HL-60 (cell line): ENCODE results near the gene PTPRQ.

ENCODE experiments used
- DNase-seq, 2 experiments: peaks; one replicate each; pipeline ENCODE4 v3.0.0-alpha.2; 2010 to 2020; ENCODE audit warnings: low read depth in 1 of 2, low spot score in 1 of 2
- H3K27ac ChIP-seq: fragments of 250-450 bp; sonication (Bioruptor Pico); replicated peaks from 2 replicates; pipeline ENCODE4 v1.5.1; 2020; ENCODE audit warnings: mild to moderate bottlenecking, moderate library complexity
- H3K27me3 ChIP-seq: fragments of 250-450 bp; sonication (Bioruptor Pico); 2 replicates; pipeline ENCODE4 v1.5.1; 2021; ENCODE audit warnings: mild to moderate bottlenecking, moderate library complexity; ENCODE audit not compliant: insufficient read depth, poor library complexity, severe bottlenecking
- H3K4me3 ChIP-seq: replicated peaks from 2 replicates; pipeline ENCODE4 v1.5.1; 2011; ENCODE audit warnings: mild to moderate bottlenecking, control low read depth, low read length; ENCODE audit not compliant: insufficient read depth
- CTCF ChIP-seq: IDR thresholded peaks from one replicate; pipeline ENCODE4 v1.5.1; 2011; ENCODE audit warnings: low read length, control low read depth, inconsistent platforms; ENCODE audit not compliant: insufficient read depth
- GABPA ChIP-seq: IDR thresholded peaks from 2 replicates; pipeline ENCODE4 v1.6.1; 2012; ENCODE audit warnings: low read depth
- POLR2AphosphoS5 ChIP-seq: IDR thresholded peaks from 2 replicates; pipeline ENCODE4 v1.6.1; 2012; ENCODE audit warnings: low read depth
- REST ChIP-seq: IDR thresholded peaks from 2 replicates; pipeline ENCODE4 v1.6.1; 2012; ENCODE audit warnings: low read depth; ENCODE audit not compliant: insufficient replicate concordance
- SPI1 ChIP-seq: IDR thresholded peaks from 2 replicates; pipeline ENCODE4 v1.6.1; 2012; ENCODE audit warnings: low read depth, mild to moderate bottlenecking, borderline replicate concordance

Gene PTPRQ

GRCh38 chr12:80551897-80552296, 107.9 kb downstream of the PTPRQ start:
- no peak overlapping the region for H3K4me3 ChIP-seq
- no peak overlapping the region for H3K27ac ChIP-seq
- no peak for TF ChIP-seq CTCF
- no peak for TF ChIP-seq GABPA
- TF ChIP-seq POLR2AphosphoS5 = no peak
- no peak for TF ChIP-seq SPI1
- TF ChIP-seq REST = no peak
- H3K27me3 ChIP-seq = no peaks in the 10 kb centered on the region
- DNase-seq = no peak

- H3K27ac ChIP-seq = no peak overlapping the region
- no peak for DNase-seq
- no peak overlapping the region for H3K4me3 ChIP-seq
- no peaks in the 10 kb centered on the region for H3K27me3 ChIP-seq
- TF ChIP-seq SPI1 (no peak), POLR2AphosphoS5 (no peak), GABPA (no peak), CTCF (no peak), REST (no peak)
These were observed 109.3 kb downstream of the PTPRQ start for GRCh38 chr12:80553316-80553715.

GRCh38 chr12:80556566-80556965, 112.5 kb downstream of the PTPRQ start:
- no peak overlapping the region for H3K4me3 ChIP-seq
- DNase-seq = no peak
- TF ChIP-seq POLR2AphosphoS5 = no peak
- TF ChIP-seq REST = no peak
- TF ChIP-seq GABPA = no peak
- no peak for TF ChIP-seq SPI1
- TF ChIP-seq CTCF = no peak
- H3K27ac ChIP-seq = no peak overlapping the region
- H3K27me3 ChIP-seq = no peaks in the 10 kb centered on the region
